Mammary epithelial cell (primary cell): ENCODE results near the gene TEX55.

Experiments
- EZH2 ChIP-seq: IDR thresholded peaks from 2 replicates; pipeline ENCODE4 v1.6.1; 2012; ENCODE audit warnings: low read length, inconsistent platforms, borderline replicate concordance
- TF ChIP-seq, protein P1 (sequence below), 2 donors: IDR thresholded peaks in 1 of 2; conservative IDR thresholded peaks in 1 of 2; 2 replicates each; pipeline ENCODE4 v1.5.1; 2011 to 2012; ENCODE audit warnings: inconsistent platforms in 2 of 2, low read length in 2 of 2, mild to moderate bottlenecking in 2 of 2, control low read depth in 1 of 2, low read depth in 1 of 2; ENCODE audit not compliant: insufficient read depth in 1 of 2; ENCODE audit errors: extremely low read depth in 1 of 2

GRCh38 chr3:119122350-119122749, 23.6 kb upstream of the TEX55 start:
- TF ChIP-seq, protein P1, sequence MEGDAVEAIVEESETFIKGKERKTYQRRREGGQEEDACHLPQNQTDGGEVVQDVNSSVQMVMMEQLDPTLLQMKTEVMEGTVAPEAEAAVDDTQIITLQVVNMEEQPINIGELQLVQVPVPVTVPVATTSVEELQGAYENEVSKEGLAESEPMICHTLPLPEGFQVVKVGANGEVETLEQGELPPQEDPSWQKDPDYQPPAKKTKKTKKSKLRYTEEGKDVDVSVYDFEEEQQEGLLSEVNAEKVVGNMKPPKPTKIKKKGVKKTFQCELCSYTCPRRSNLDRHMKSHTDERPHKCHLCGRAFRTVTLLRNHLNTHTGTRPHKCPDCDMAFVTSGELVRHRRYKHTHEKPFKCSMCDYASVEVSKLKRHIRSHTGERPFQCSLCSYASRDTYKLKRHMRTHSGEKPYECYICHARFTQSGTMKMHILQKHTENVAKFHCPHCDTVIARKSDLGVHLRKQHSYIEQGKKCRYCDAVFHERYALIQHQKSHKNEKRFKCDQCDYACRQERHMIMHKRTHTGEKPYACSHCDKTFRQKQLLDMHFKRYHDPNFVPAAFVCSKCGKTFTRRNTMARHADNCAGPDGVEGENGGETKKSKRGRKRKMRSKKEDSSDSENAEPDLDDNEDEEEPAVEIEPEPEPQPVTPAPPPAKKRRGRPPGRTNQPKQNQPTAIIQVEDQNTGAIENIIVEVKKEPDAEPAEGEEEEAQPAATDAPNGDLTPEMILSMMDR (conservative IDR thresholded peaks at IDR 0.05 in 1 of 2, IDR thresholded peaks at IDR 0.05 in 1 of 2; ENCODE audit: extremely low read depth in 1 of 2, insufficient read depth in 1 of 2, low read depth in 1 of 2, low read length in 2 of 2), result no peak
- TF ChIP-seq EZH2, result no peak
